HUDEP-2 (cell line): Measurements from ENCODE around the gene C14orf39.
"Not testable (repeated sequence)": the region's sequence is repeated elsewhere in the genome, so short reads cannot be mapped to it uniquely, and the experiment has no call there.

ENCODE experiments used
- DNase-seq, 76 experiments: peaks; one replicate each; lab custom pipeline; 2025; ENCODE audit not compliant: unreplicated experiment in 76 of 76; lab: John Stamatoyannopoulos, UW

The C14orf39 gene

GRCh38 chr14:60495946-60496345 lies 10.1 kb upstream of the C14orf39 start:
- DNase-seq, result no peak

- no peak for DNase-seq
These were observed 4.4 kb upstream of the C14orf39 start for GRCh38 chr14:60490270-60490669.

- DNase-seq, result no peak
These were observed 2.3 kb upstream of the C14orf39 start for GRCh38 chr14:60488175-60488574.

- no peak for DNase-seq
These were observed 1.3 kb upstream of the C14orf39 start for GRCh38 chr14:60487211-60487610.

GRCh38 chr14:60485057-60485597 lies 736 bp downstream of the C14orf39 start:
- no peak for DNase-seq

- no peak for DNase-seq
These were observed 3.1 kb downstream of the C14orf39 start for GRCh38 chr14:60482743-60483142.

GRCh38 chr14:60480248-60480647 lies 5.6 kb downstream of the C14orf39 start:
- not testable (repeated sequence) for DNase-seq

- DNase-seq, result no peak
These were observed 30.0 kb downstream of the C14orf39 start for GRCh38 chr14:60455875-60456274.

GRCh38 chr14:60430276-60430675 lies 55.6 kb downstream of the C14orf39 start:
- no peak for DNase-seq

- DNase-seq, result no peak
These were observed 65.8 kb downstream of the C14orf39 start for GRCh38 chr14:60420050-60420449.

- not testable (repeated sequence) for DNase-seq
These were observed 88.3 kb downstream of the C14orf39 start for GRCh38 chr14:60397550-60397949.

- DNase-seq, result no peak
These were observed 89.0 kb downstream of the C14orf39 start for GRCh38 chr14:60396718-60397343.
